ENCODE results near the gene BCAS4. TPM values are rescaled to one million over a fixed set of nuclear protein-coding genes. Genes with fewer than 3 reads are reported as not detected.
A peak's percentile ranks its signal among the peaks of the same experiment; 100 is the strongest.

The BCAS4 gene
- total RNA-seq, 1 experiment from 2014 or later = 25.8 TPM

DNA sequence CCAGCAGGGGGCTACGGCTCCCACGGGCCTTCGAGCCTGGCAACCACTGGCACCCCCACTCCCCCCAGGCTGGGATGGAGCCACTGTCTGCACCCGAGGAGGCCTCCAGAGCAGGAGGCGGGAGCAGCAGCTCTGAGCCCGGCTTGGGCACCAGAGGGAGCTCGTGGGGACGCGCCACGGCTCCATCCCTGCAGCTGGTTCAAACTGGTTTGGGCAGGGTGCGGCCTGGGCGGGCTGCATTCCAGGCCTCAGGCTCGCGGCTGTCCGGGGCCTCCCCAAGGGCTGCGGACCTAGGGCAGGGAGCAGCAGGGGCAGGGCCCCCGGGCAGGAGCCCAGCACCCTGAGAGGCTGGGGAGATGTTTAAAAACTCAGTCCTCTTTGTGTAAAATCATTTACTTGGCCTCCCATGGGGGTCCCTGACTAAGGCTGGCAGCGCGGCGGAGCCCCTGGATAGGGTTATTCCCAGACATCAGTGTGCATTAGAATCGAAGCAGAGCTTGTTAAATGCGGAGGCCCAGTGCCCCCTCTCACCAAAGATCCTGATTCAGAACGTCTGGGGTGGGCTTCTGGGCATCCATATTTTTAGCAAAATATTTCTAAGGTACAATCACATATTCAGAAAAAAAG is 4.1 kb upstream of the BCAS4 start (continued):
- TF ChIP-seq, protein P1, sequence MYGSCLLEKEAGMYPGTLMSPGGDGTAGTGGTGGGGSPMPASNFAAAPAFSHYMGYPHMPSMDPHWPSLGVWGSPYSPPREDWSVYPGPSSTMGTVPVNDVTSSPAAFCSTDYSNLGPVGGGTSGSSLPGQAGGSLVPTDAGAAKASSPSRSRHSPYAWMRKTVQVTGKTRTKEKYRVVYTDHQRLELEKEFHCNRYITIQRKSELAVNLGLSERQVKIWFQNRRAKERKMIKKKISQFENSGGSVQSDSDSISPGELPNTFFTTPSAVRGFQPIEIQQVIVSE (CRISPR knock-in tag; IDR thresholded peaks at IDR 0.05; ENCODE audit: borderline replicate concordance) = no peak
- peak; percentile 94 for TF ChIP-seq ZNF423 (CRISPR knock-in tag; IDR thresholded peaks at IDR 0.05)
- TF ChIP-seq, protein P2, sequence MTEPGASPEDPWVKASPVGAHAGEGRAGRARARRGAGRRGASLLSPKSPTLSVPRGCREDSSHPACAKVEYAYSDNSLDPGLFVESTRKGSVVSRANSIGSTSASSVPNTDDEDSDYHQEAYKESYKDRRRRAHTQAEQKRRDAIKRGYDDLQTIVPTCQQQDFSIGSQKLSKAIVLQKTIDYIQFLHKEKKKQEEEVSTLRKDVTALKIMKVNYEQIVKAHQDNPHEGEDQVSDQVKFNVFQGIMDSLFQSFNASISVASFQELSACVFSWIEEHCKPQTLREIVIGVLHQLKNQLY (CRISPR knock-in tag; IDR thresholded peaks at IDR 0.05) = no peak
- TF ChIP-seq FOXP1 (CRISPR knock-in tag; IDR thresholded peaks at IDR 0.05; ENCODE audit: borderline replicate concordance) = peak; percentile 75
- TF ChIP-seq ZNF671 (CRISPR knock-in tag; IDR thresholded peaks at IDR 0.05) = no peak
- TF ChIP-seq, protein P3, sequence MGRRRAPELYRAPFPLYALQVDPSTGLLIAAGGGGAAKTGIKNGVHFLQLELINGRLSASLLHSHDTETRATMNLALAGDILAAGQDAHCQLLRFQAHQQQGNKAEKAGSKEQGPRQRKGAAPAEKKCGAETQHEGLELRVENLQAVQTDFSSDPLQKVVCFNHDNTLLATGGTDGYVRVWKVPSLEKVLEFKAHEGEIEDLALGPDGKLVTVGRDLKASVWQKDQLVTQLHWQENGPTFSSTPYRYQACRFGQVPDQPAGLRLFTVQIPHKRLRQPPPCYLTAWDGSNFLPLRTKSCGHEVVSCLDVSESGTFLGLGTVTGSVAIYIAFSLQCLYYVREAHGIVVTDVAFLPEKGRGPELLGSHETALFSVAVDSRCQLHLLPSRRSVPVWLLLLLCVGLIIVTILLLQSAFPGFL (CRISPR knock-in tag; IDR thresholded peaks at IDR 0.05; ENCODE audit: borderline replicate concordance) = no peak
- TF ChIP-seq ZBTB21 (CRISPR knock-in tag; IDR thresholded peaks at IDR 0.05; ENCODE audit: borderline replicate concordance) = no peak
- TF ChIP-seq, protein P4, sequence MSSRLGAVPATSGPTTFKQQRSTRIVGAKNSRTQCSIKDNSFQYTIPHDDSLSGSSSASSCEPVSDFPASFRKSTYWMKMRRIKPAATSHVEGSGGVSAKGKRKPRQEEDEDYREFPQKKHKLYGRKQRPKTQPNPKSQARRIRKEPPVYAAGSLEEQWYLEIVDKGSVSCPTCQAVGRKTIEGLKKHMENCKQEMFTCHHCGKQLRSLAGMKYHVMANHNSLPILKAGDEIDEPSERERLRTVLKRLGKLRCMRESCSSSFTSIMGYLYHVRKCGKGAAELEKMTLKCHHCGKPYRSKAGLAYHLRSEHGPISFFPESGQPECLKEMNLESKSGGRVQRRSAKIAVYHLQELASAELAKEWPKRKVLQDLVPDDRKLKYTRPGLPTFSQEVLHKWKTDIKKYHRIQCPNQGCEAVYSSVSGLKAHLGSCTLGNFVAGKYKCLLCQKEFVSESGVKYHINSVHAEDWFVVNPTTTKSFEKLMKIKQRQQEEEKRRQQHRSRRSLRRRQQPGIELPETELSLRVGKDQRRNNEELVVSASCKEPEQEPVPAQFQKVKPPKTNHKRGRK (CRISPR knock-in tag; IDR thresholded peaks at IDR 0.05; ENCODE audit: borderline replicate concordance) = no peak
- TF ChIP-seq NFATC4 (CRISPR knock-in tag; IDR thresholded peaks at IDR 0.05) = no peak
- TF ChIP-seq, protein P5, sequence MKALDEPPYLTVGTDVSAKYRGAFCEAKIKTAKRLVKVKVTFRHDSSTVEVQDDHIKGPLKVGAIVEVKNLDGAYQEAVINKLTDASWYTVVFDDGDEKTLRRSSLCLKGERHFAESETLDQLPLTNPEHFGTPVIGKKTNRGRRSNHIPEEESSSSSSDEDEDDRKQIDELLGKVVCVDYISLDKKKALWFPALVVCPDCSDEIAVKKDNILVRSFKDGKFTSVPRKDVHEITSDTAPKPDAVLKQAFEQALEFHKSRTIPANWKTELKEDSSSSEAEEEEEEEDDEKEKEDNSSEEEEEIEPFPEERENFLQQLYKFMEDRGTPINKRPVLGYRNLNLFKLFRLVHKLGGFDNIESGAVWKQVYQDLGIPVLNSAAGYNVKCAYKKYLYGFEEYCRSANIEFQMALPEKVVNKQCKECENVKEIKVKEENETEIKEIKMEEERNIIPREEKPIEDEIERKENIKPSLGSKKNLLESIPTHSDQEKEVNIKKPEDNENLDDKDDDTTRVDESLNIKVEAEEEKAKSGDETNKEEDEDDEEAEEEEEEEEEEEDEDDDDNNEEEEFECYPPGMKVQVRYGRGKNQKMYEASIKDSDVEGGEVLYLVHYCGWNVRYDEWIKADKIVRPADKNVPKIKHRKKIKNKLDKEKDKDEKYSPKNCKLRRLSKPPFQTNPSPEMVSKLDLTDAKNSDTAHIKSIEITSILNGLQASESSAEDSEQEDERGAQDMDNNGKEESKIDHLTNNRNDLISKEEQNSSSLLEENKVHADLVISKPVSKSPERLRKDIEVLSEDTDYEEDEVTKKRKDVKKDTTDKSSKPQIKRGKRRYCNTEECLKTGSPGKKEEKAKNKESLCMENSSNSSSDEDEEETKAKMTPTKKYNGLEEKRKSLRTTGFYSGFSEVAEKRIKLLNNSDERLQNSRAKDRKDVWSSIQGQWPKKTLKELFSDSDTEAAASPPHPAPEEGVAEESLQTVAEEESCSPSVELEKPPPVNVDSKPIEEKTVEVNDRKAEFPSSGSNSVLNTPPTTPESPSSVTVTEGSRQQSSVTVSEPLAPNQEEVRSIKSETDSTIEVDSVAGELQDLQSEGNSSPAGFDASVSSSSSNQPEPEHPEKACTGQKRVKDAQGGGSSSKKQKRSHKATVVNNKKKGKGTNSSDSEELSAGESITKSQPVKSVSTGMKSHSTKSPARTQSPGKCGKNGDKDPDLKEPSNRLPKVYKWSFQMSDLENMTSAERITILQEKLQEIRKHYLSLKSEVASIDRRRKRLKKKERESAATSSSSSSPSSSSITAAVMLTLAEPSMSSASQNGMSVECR (CRISPR knock-in tag; IDR thresholded peaks at IDR 0.05; ENCODE audit: borderline replicate concordance) = peak; percentile 29; the same call in 1 of the 2 replicates
- TF ChIP-seq, protein P6, sequence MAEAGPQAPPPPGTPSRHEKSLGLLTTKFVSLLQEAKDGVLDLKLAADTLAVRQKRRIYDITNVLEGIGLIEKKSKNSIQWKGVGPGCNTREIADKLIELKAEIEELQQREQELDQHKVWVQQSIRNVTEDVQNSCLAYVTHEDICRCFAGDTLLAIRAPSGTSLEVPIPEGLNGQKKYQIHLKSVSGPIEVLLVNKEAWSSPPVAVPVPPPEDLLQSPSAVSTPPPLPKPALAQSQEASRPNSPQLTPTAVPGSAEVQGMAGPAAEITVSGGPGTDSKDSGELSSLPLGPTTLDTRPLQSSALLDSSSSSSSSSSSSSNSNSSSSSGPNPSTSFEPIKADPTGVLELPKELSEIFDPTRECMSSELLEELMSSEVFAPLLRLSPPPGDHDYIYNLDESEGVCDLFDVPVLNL (CRISPR knock-in tag; IDR thresholded peaks at IDR 0.05; ENCODE audit: borderline replicate concordance, low read depth) = no peak
- no peak for TF ChIP-seq JAZF1 (CRISPR knock-in tag; IDR thresholded peaks at IDR 0.05)
- TF ChIP-seq, protein P7, sequence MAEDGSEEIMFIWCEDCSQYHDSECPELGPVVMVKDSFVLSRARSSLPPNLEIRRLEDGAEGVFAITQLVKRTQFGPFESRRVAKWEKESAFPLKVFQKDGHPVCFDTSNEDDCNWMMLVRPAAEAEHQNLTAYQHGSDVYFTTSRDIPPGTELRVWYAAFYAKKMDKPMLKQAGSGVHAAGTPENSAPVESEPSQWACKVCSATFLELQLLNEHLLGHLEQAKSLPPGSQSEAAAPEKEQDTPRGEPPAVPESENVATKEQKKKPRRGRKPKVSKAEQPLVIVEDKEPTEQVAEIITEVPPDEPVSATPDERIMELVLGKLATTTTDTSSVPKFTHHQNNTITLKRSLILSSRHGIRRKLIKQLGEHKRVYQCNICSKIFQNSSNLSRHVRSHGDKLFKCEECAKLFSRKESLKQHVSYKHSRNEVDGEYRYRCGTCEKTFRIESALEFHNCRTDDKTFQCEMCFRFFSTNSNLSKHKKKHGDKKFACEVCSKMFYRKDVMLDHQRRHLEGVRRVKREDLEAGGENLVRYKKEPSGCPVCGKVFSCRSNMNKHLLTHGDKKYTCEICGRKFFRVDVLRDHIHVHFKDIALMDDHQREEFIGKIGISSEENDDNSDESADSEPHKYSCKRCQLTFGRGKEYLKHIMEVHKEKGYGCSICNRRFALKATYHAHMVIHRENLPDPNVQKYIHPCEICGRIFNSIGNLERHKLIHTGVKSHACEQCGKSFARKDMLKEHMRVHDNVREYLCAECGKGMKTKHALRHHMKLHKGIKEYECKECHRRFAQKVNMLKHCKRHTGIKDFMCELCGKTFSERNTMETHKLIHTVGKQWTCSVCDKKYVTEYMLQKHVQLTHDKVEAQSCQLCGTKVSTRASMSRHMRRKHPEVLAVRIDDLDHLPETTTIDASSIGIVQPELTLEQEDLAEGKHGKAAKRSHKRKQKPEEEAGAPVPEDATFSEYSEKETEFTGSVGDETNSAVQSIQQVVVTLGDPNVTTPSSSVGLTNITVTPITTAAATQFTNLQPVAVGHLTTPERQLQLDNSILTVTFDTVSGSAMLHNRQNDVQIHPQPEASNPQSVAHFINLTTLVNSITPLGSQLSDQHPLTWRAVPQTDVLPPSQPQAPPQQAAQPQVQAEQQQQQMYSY (CRISPR knock-in tag; IDR thresholded peaks at IDR 0.05) = no peak
- peak; percentile 55; the same call in 1 of the 2 replicates for TF ChIP-seq SP1 (CRISPR knock-in tag; conservative IDR thresholded peaks at IDR 0.05)
- no peak for TF ChIP-seq EMX1 (CRISPR knock-in tag; IDR thresholded peaks at IDR 0.05)
- peak; percentile 41; the same call in 1 of the 2 replicates for TF ChIP-seq FOXK1 (CRISPR knock-in tag; IDR thresholded peaks at IDR 0.05)
- no peak for TF ChIP-seq TCF7 (CRISPR knock-in tag; IDR thresholded peaks at IDR 0.05; ENCODE audit: low read depth)
- TF ChIP-seq, protein P8, sequence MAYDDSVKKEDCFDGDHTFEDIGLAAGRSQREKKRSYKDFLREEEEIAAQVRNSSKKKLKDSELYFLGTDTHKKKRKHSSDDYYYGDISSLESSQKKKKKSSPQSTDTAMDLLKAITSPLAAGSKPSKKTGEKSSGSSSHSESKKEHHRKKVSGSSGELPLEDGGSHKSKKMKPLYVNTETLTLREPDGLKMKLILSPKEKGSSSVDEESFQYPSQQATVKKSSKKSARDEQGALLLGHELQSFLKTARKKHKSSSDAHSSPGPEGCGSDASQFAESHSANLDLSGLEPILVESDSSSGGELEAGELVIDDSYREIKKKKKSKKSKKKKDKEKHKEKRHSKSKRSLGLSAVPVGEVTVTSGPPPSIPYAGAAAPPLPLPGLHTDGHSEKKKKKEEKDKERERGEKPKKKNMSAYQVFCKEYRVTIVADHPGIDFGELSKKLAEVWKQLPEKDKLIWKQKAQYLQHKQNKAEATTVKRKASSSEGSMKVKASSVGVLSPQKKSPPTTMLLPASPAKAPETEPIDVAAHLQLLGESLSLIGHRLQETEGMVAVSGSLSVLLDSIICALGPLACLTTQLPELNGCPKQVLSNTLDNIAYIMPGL (CRISPR knock-in tag; IDR thresholded peaks at IDR 0.05) = peak; percentile 79; the same call in 1 of the 2 replicates
- TF ChIP-seq NR3C1 (CRISPR knock-in tag; conservative IDR thresholded peaks at IDR 0.05; ENCODE audit: low read depth) = no peak
- TF ChIP-seq, protein P9, sequence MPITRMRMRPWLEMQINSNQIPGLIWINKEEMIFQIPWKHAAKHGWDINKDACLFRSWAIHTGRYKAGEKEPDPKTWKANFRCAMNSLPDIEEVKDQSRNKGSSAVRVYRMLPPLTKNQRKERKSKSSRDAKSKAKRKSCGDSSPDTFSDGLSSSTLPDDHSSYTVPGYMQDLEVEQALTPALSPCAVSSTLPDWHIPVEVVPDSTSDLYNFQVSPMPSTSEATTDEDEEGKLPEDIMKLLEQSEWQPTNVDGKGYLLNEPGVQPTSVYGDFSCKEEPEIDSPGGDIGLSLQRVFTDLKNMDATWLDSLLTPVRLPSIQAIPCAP (CRISPR knock-in tag; IDR thresholded peaks at IDR 0.05) = no peak
